HEK293T (cell line): ENCODE data around the gene CPD.

Experiments
- CTCF ChIA-PET: fragments of 350-600 bp; formaldehyde crosslinking; extraction: SDS; loops from one replicate; lab custom pipeline; 2021; ENCODE audit warnings: antibody characterized with exemption, inconsistent platforms; lab: Yijun Ruan, JAX
- POLR2A ChIA-PET: fragments of 350-600 bp; formaldehyde crosslinking; extraction: SDS; loops from one replicate; lab custom pipeline; 2020; ENCODE audit warnings: antibody characterized with exemption, inconsistent platforms; lab: Yijun Ruan, JAX
- DNase-seq: peaks from one replicate; pipeline ENCODE4 v3.0.0; 2012; ENCODE audit warnings: mixed read lengths; ENCODE audit errors: extremely low spot score
- ARNT ChIP-seq: fragments of 450-650 bp; IDR thresholded peaks from 2 replicates; pipeline ENCODE4 v1.6.1; 2017; ENCODE audit warnings: mild to moderate bottlenecking
- BHLHE40 ChIP-seq: fragments of 450-650 bp; IDR thresholded peaks from 2 replicates; pipeline ENCODE4 v1.6.1; 2016; ENCODE audit warnings: mild to moderate bottlenecking, moderate library complexity, borderline replicate concordance
- CTBP1 ChIP-seq: fragments of 450-650 bp; IDR thresholded peaks from 2 replicates; pipeline ENCODE4 v1.6.1; 2016; ENCODE audit warnings: borderline replicate concordance
- ELF4 ChIP-seq: fragments of 450-650 bp; IDR thresholded peaks from 2 replicates; pipeline ENCODE4 v1.6.1; 2017; ENCODE audit warnings: antibody characterized with exemption
- FOXA1 ChIP-seq: fragments of 450-650 bp; IDR thresholded peaks from 2 replicates; pipeline ENCODE4 v1.6.1; 2016; ENCODE audit warnings: mild to moderate bottlenecking
- FOXK2 ChIP-seq: fragments of 450-650 bp; IDR thresholded peaks from 2 replicates; pipeline ENCODE4 v1.6.1; 2016; ENCODE audit warnings: mild to moderate bottlenecking
- FOXM1 ChIP-seq: fragments of 450-650 bp; IDR thresholded peaks from 2 replicates; pipeline ENCODE4 v1.6.1; 2017; ENCODE audit warnings: mild to moderate bottlenecking, borderline replicate concordance
- HDGF ChIP-seq: fragments of 450-650 bp; IDR thresholded peaks from 2 replicates; pipeline ENCODE4 v1.6.1; 2017; ENCODE audit warnings: antibody characterized with exemption, borderline replicate concordance
- L3MBTL2 ChIP-seq: fragments of 450-650 bp; conservative IDR thresholded peaks from 2 replicates; pipeline ENCODE4 v1.6.1; 2016; ENCODE audit warnings: mild to moderate bottlenecking
- LEF1 ChIP-seq: fragments of 450-650 bp; IDR thresholded peaks from 2 replicates; pipeline ENCODE4 v1.6.1; 2017; ENCODE audit warnings: mild to moderate bottlenecking, borderline replicate concordance
- NFRKB ChIP-seq: fragments of 450-650 bp; IDR thresholded peaks from 2 replicates; pipeline ENCODE4 v1.6.1; 2016; ENCODE audit warnings: mild to moderate bottlenecking, moderate library complexity
- SP1 ChIP-seq: fragments of 450-650 bp; IDR thresholded peaks from 2 replicates; pipeline ENCODE4 v1.6.1; 2017
- SUZ12 ChIP-seq: fragments of 450-650 bp; IDR thresholded peaks from 2 replicates; pipeline ENCODE4 v1.6.1; 2016; ENCODE audit warnings: mild to moderate bottlenecking
- TARDBP ChIP-seq: fragments of 450-650 bp; IDR thresholded peaks from 2 replicates; pipeline ENCODE4 v1.6.1; 2016
- ZNF384 ChIP-seq: fragments of 450-650 bp; IDR thresholded peaks from 2 replicates; pipeline ENCODE4 v1.6.1; 2016
- TF ChIP-seq, protein P1 (sequence below): fragments of 450-650 bp; IDR thresholded peaks from 2 replicates; pipeline ENCODE4 v1.6.1; 2016

The CPD gene

GRCh38 chr17:30372755-30373154 is 6.0 kb upstream of the CPD start:
- POLR2A ChIA-PET = no interaction called here
- CTCF ChIA-PET = interaction anchor here (0.6 kb wide), 1 partner anchor 23 kb away, joined by 4 read pairs; no protein-coding TSS in a partner anchor
- TF ChIP-seq ARNT (no peak), HDGF (no peak), SP1 (no peak), BHLHE40 (no peak), CTBP1 (no peak), FOXK2 (no peak), LEF1 (no peak), FOXA1 (no peak), NFRKB (no peak)
- TF ChIP-seq, protein P1, sequence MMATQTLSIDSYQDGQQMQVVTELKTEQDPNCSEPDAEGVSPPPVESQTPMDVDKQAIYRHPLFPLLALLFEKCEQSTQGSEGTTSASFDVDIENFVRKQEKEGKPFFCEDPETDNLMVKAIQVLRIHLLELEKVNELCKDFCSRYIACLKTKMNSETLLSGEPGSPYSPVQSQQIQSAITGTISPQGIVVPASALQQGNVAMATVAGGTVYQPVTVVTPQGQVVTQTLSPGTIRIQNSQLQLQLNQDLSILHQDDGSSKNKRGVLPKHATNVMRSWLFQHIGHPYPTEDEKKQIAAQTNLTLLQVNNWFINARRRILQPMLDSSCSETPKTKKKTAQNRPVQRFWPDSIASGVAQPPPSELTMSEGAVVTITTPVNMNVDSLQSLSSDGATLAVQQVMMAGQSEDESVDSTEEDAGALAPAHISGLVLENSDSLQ = no peak
- DNase-seq = no peak

DNA sequence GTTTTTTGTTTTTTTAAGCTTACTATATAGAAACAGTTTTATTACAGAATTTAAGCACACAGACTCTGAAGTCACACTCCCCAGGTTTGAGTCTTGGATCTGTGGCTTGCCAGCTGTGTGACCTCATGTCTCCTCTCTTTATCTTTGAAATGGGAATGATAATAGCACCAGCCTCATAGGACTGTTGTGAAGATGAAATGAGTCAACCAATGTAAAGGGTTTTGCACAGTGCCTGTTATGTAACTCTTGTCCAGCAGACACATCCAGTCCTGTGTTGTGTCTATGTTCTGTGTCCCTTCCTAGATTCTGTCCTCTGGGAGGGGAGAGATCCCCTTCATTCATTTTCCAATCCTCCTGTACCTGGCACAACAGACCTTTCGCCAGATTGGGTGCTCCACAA is 3.1 kb upstream of the CPD start:
- no peak for DNase-seq
- POLR2A ChIA-PET = interaction anchor here (1.5 kb wide), 1 partner anchor 101 kb away, joined by 5 read pairs; the partner anchor contains the start of gene GOSR1
- CTCF ChIA-PET = no interaction called here
- TF ChIP-seq BHLHE40 = no peak
- TF ChIP-seq HDGF = no peak
- TF ChIP-seq, protein P1 = no peak
- TF ChIP-seq CTBP1 = no peak
- no peak for TF ChIP-seq L3MBTL2
- no peak for TF ChIP-seq NFRKB
- TF ChIP-seq TARDBP = no peak
- no peak for TF ChIP-seq ELF4
- TF ChIP-seq FOXM1 = no peak
- no peak for TF ChIP-seq LEF1
- TF ChIP-seq FOXA1 = no peak
- TF ChIP-seq FOXK2 = no peak
- TF ChIP-seq ZNF384 = no peak
- no peak for TF ChIP-seq SP1
- TF ChIP-seq SUZ12 = no peak
- TF ChIP-seq ARNT = no peak

GRCh38 chr17:30376621-30377452 is 1.9 kb upstream of the CPD start:
- DNase-seq = peak; percentile 30
- TF ChIP-seq ARNT (no peak), FOXM1 (no peak), L3MBTL2 (no peak), SUZ12 (no peak), LEF1 (no peak), HDGF (no peak), ELF4 (no peak), TARDBP (no peak), NFRKB (no peak), FOXA1 (no peak), FOXK2 (no peak), SP1 (no peak)
- TF ChIP-seq, protein P1 = no peak
- POLR2A ChIA-PET = interaction anchor here (0.7 to 1.5 kb wide), 2 partner anchors 100 kb away, joined by 5 to 7 read pairs; partner anchors contain the start of gene GOSR1
- CTCF ChIA-PET = interaction anchor here (0.7 kb wide), 1 partner anchor 35 kb away, joined by 3 read pairs; no protein-coding TSS in a partner anchor

DNA sequence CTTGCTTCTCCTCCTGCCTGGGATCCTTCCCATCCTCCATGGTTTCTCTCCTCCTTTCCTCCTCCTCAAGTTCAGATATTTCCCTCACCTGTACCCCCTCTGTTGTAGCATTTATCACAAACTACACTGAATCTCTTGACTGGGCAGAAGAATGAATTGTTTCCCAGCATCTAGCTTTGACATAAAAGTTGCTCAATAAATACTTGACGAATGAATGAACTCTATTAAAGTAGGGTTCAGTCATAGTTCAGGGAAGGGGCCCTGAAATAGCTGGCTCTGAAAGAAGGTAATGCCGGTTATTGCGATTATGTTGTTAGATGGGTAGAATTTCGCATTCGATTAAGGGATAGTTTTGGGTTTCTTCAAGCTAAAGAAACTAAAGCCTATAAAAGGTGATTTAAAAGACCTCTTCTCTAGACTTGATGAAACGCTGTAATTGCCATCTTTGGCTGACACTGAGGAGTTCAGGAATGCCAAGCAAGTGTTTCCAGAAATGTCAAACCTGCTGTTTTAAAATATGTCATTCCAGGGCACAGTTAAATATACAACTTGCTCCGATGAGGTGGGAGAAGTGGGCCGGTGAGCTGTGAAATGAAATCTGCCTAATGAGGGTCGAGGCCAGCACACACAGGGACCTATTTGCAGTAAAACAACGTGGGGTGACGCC is 1.0 kb upstream of the CPD start:
- DNase-seq = no peak
- ChIA-PET POLR2A (no interaction called here), CTCF (interaction anchor here (0.6 kb wide), 1 partner anchor 17 kb away, joined by 3 read pairs; no protein-coding TSS in a partner anchor)
- TF ChIP-seq FOXM1 = no peak
- TF ChIP-seq HDGF = no peak
- TF ChIP-seq, protein P1 = no peak
- no peak for TF ChIP-seq SP1
- TF ChIP-seq ARNT = no peak
- TF ChIP-seq ZNF384 = no peak
- no peak for TF ChIP-seq ELF4
- no peak for TF ChIP-seq TARDBP
- no peak for TF ChIP-seq FOXK2
- no peak for TF ChIP-seq SUZ12
- TF ChIP-seq LEF1 = no peak
- TF ChIP-seq CTBP1 = no peak
- TF ChIP-seq BHLHE40 = no peak
- no peak for TF ChIP-seq FOXA1
- TF ChIP-seq L3MBTL2 = no peak
- no peak for TF ChIP-seq NFRKB
